ENCODE data around the gene PRKCB.

The PRKCB gene

DNA sequence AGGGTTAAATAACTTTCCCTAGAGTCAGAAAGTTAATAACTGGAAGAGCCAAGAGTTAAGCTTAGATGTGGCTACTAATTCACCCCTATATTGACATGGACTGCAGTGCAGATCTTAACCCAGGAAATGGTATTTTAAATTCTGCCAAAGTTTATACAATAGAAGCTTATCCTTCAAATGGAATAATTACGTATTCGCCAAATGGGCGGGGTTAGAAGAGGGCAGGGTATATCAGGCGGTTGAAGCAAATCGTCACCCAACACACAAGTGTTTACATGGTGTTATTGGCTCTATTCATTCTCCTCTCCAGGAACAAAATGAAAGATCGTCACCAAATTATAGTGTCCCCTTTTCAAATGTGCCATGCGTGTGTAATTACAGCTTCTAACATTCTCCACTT is 182.7 kb downstream of the PRKCB start:
- POLR2A ChIA-PET, result interaction anchor here (0.7 kb wide), 1 partner anchor 362 kb away, joined by 7 read pairs; no protein-coding TSS in a partner anchor

DNA sequence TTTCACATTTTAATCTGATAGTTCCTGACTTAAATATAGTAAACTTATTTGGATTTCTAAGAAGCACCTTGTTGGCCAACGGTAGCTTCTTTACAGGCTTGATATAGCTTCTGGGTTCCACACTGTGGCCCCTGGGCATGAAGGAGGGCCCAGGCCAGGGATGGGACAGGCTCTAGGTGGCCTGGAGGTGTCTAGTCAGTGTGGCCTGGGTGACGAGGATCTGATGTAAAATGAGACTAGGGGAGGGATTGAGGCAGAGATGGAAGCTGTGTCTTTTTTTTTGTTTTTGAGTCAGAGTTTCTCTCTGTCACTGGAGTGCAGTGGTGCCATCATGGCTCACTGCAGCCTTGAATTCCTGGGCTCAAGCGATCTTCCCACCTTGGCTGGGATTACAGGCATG is 187.0 kb downstream of the PRKCB start:
- ChIA-PET CTCF (interaction anchor here (0.7 kb wide), 1 partner anchor 48 kb away, joined by 3 read pairs; no protein-coding TSS in a partner anchor), POLR2A (no interaction called here)
- TF ChIP-seq ZNF184 (tag by site-specific recombination; IDR thresholded peaks at IDR 0.05) (no peak), ZNF449 (tag by site-specific recombination; IDR thresholded peaks at IDR 0.05) (no peak), ZNF510 (tag by site-specific recombination; IDR thresholded peaks at IDR 0.05; ENCODE audit: insufficient replicate concordance) (no peak), ZBTB8A (tag by site-specific recombination; IDR thresholded peaks at IDR 0.05) (no peak), TCF7L2 (IDR thresholded peaks at IDR 0.05; ENCODE audit: borderline replicate concordance, low read depth, low read length) (no peak), ZNF624 (tag by site-specific recombination; IDR thresholded peaks at IDR 0.05) (no peak), ZNF23 (tag by site-specific recombination; IDR thresholded peaks at IDR 0.05; ENCODE audit: borderline replicate concordance) (no peak), ZNF16 (tag by site-specific recombination; IDR thresholded peaks at IDR 0.05; ENCODE audit: low read depth) (no peak), BCL11B (tag by site-specific recombination; IDR thresholded peaks at IDR 0.05; ENCODE audit: low read depth) (no peak), ZNF621 (tag by site-specific recombination; IDR thresholded peaks at IDR 0.05) (no peak), ZNF677 (tag by site-specific recombination; IDR thresholded peaks at IDR 0.05) (no peak), ZNF660 (tag by site-specific recombination; IDR thresholded peaks at IDR 0.05) (no peak)
- TF ChIP-seq, protein P1, sequence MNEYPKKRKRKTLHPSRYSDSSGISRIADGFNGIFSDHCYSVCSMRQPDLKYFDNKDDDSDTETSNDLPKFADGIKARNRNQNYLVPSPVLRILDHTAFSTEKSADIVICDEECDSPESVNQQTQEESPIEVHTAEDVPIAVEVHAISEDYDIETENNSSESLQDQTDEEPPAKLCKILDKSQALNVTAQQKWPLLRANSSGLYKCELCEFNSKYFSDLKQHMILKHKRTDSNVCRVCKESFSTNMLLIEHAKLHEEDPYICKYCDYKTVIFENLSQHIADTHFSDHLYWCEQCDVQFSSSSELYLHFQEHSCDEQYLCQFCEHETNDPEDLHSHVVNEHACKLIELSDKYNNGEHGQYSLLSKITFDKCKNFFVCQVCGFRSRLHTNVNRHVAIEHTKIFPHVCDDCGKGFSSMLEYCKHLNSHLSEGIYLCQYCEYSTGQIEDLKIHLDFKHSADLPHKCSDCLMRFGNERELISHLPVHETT (tag by site-specific recombination; IDR thresholded peaks at IDR 0.05), result no peak

More for the DNA sequence above, 182.7 kb downstream of the PRKCB start:
- TF ChIP-seq HOXA7 (CRISPR knock-in tag; IDR thresholded peaks at IDR 0.05; ENCODE audit: borderline replicate concordance) (no peak), ZNF211 (tag by site-specific recombination; IDR thresholded peaks at IDR 0.05; ENCODE audit: low read depth) (no peak), WT1 (tag by site-specific recombination; IDR thresholded peaks at IDR 0.05) (no peak), ZNF791 (tag by site-specific recombination; IDR thresholded peaks at IDR 0.05) (no peak), ZXDB (tag by site-specific recombination; IDR thresholded peaks at IDR 0.05) (no peak), ZNF518A (tag by site-specific recombination; conservative IDR thresholded peaks at IDR 0.05; ENCODE audit: low read depth) (no peak), ZFP41 (tag by site-specific recombination; IDR thresholded peaks at IDR 0.05; ENCODE audit: borderline replicate concordance) (no peak), BCL11A (tag by site-specific recombination; IDR thresholded peaks at IDR 0.05; ENCODE audit: low read depth) (no peak), ZFHX2 (tag by site-specific recombination; conservative IDR thresholded peaks at IDR 0.05) (no peak), ZNF660 (tag by site-specific recombination; IDR thresholded peaks at IDR 0.05) (no peak), ZNF48 (tag by site-specific recombination; IDR thresholded peaks at IDR 0.05) (no peak), ZNF146 (tag by site-specific recombination; IDR thresholded peaks at IDR 0.05) (no peak), SP7 (tag by site-specific recombination; IDR thresholded peaks at IDR 0.05) (no peak), ZNF366 (tag by site-specific recombination; conservative IDR thresholded peaks at IDR 0.05) (no peak), ZNF629 (tag by site-specific recombination; IDR thresholded peaks at IDR 0.05) (no peak), ZNF623 (tag by site-specific recombination; IDR thresholded peaks at IDR 0.05) (no peak), ZNF514 (tag by site-specific recombination; IDR thresholded peaks at IDR 0.05) (no peak)
- TF ChIP-seq, protein P2, sequence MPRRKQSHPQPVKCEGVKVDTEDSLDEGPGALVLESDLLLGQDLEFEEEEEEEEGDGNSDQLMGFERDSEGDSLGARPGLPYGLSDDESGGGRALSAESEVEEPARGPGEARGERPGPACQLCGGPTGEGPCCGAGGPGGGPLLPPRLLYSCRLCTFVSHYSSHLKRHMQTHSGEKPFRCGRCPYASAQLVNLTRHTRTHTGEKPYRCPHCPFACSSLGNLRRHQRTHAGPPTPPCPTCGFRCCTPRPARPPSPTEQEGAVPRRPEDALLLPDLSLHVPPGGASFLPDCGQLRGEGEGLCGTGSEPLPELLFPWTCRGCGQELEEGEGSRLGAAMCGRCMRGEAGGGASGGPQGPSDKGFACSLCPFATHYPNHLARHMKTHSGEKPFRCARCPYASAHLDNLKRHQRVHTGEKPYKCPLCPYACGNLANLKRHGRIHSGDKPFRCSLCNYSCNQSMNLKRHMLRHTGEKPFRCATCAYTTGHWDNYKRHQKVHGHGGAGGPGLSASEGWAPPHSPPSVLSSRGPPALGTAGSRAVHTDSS (tag by site-specific recombination; IDR thresholded peaks at IDR 0.05), result no peak
- Histone ChIP-seq H3K4me3 (ENCODE audit: low read depth, low read length) (no peak overlapping the region), H3K9me3 (ENCODE audit: control insufficient read depth, insufficient read depth, low read depth, low read length) (no peaks in the 10 kb centered on the region), H3K4me1 (ENCODE audit: control insufficient read depth, insufficient read depth, low read length) (peaks cover 12% of the 10 kb centered on the region), H3K36me3 (ENCODE audit: control insufficient read depth in 2 of 2, insufficient read depth in 1 of 2, low read length in 2 of 2) (no peaks in the 10 kb centered on the region), H3K27ac (ENCODE audit: extremely low read depth, low read depth, low read length) (no peak overlapping the region)
- CTCF ChIA-PET, result interaction anchor here (0.7 kb wide), 2 partner anchors 9 to 17 kb away, joined by 3 read pairs; no protein-coding TSS in a partner anchor

More for the DNA sequence above, 187.0 kb downstream of the PRKCB start:
- H3K4me1 ChIP-seq (ENCODE audit: control insufficient read depth, insufficient read depth, low read length), result no peaks in the 10 kb centered on the region
- H3K4me3 ChIP-seq (ENCODE audit: low read depth, low read length), result no peak overlapping the region
- no peaks in the 10 kb centered on the region for H3K9me3 ChIP-seq (ENCODE audit: control insufficient read depth, insufficient read depth, low read depth, low read length)
- H3K27ac ChIP-seq (ENCODE audit: extremely low read depth, low read depth, low read length), result no peak overlapping the region
- H3K36me3 ChIP-seq (ENCODE audit: control insufficient read depth in 2 of 2, insufficient read depth in 1 of 2, low read length in 2 of 2), result no peaks in the 10 kb centered on the region

Data from HEK293 (cell line).